ENCODE measurements around the gene IYD. TPM values are rescaled to one million over a fixed set of nuclear protein-coding genes. Genes with fewer than 3 reads are reported as not detected.

IYD gene
- total and polyA plus RNA-seq, 9 of the 15 experiments (the other 6 are each of a cell fraction or from before 2014, with no cell fraction given) = not detected

DNA sequence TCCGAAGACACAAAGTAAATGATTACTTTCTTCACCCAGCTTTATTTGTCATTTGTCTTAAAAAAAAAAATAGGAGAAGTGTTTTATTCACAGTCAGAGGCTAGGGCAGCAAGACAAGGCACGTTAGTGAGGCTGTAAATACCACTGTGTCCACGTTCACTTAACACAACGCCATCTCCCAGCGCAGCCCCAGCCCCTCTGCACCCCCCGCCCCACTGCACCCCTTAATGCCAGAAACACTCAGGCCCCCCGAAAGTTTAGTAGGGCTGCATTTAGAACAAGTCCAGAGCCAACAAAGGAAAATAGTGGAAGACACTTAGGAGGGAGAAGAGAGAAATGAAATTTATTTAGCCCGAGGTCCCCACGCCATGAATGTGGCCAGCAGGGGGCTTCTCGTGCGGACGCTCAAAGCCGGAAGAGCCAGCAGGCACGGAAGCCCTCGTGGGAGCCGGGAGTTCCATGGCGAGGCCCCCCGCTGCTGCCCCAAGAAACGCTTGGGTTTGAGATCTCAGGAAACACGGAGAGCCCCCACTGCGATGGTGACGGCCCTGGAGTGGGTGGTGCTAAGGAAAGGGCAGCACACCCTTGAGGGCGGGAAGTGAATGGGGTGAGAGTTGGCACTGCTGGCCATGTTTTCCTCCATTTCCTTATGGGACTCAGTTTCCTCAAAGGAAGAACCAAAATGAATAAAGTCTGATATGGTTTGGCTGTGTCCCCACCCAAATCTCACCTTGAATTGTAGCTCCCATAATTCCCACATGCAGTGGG is 50.2 kb downstream of the IYD start (continued):
- TF ChIP-seq, protein P1, sequence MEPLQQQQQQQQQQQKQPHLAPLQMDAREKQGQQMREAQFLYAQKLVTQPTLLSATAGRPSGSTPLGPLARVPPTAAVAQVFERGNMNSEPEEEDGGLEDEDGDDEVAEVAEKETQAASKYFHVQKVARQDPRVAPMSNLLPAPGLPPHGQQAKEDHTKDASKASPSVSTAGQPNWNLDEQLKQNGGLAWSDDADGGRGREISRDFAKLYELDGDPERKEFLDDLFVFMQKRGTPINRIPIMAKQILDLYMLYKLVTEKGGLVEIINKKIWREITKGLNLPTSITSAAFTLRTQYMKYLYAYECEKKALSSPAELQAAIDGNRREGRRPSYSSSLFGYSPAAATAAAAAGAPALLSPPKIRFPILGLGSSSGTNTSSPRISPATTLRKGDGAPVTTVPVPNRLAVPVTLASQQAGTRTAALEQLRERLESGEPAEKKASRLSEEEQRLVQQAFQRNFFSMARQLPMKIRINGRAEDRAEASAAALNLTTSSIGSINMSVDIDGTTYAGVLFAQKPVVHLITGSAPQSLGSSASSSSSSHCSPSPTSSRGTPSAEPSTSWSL (CRISPR knock-in tag; IDR thresholded peaks at IDR 0.05; ENCODE audit: borderline replicate concordance) = no peak
- TF ChIP-seq SMC3 (conservative IDR thresholded peaks at IDR 0.05; ENCODE audit: insufficient read depth, low read depth, low read length) (peak; percentile 46; the same call in 1 of the 2 replicates), ZNF764 (CRISPR knock-in tag; IDR thresholded peaks at IDR 0.05; ENCODE audit: low read depth) (no peak), CHCHD3 (CRISPR knock-in tag; IDR thresholded peaks at IDR 0.05) (no peak), SMAD4 (CRISPR knock-in tag; conservative IDR thresholded peaks at IDR 0.05) (peak; percentile 78), MXI1 (IDR thresholded peaks at IDR 0.05; ENCODE audit: low read depth, low read length) (no peak), KDM1A (IDR thresholded peaks at IDR 0.05) (no peak), PHF20 (IDR thresholded peaks at IDR 0.05; ENCODE audit: partially characterized antibody) (peak; percentile 44), TEAD2 (tag; IDR thresholded peaks at IDR 0.05) (no peak), RNF2 (IDR thresholded peaks at IDR 0.05) (peak; percentile 62; the same call in 1 of the 2 replicates), MAZ (CRISPR knock-in tag; conservative IDR thresholded peaks at IDR 0.05 in 1 of 2, IDR thresholded peaks at IDR 0.05 in 1 of 2) (no peak; a peak in 1 of 4 replicates), ELF2 (CRISPR knock-in tag; IDR thresholded peaks at IDR 0.05) (peak; percentile 82), HNRNPK (IDR thresholded peaks at IDR 0.05; ENCODE audit: low read depth, low read length, poor library complexity, severe bottlenecking) (no peak), GATAD2B (IDR thresholded peaks at IDR 0.05; ENCODE audit: borderline replicate concordance) (no peak), YY1 (IDR thresholded peaks at IDR 0.05; ENCODE audit: borderline replicate concordance in 1 of 3, control insufficient read depth in 1 of 3, extremely low read depth in 1 of 3, insufficient read depth in 3 of 3, insufficient read length in 1 of 3, insufficient replicate concordance in 2 of 3, low read depth in 1 of 3, low read length in 2 of 3) (peak in 1 of 3 experiments; percentile 37), ZNF766 (CRISPR knock-in tag; conservative IDR thresholded peaks at IDR 0.05) (no peak)
- TF ChIP-seq, protein P2, sequence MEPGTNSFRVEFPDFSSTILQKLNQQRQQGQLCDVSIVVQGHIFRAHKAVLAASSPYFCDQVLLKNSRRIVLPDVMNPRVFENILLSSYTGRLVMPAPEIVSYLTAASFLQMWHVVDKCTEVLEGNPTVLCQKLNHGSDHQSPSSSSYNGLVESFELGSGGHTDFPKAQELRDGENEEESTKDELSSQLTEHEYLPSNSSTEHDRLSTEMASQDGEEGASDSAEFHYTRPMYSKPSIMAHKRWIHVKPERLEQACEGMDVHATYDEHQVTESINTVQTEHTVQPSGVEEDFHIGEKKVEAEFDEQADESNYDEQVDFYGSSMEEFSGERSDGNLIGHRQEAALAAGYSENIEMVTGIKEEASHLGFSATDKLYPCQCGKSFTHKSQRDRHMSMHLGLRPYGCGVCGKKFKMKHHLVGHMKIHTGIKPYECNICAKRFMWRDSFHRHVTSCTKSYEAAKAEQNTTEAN (CRISPR knock-in tag; IDR thresholded peaks at IDR 0.05) = no peak
- TF ChIP-seq, protein P3, sequence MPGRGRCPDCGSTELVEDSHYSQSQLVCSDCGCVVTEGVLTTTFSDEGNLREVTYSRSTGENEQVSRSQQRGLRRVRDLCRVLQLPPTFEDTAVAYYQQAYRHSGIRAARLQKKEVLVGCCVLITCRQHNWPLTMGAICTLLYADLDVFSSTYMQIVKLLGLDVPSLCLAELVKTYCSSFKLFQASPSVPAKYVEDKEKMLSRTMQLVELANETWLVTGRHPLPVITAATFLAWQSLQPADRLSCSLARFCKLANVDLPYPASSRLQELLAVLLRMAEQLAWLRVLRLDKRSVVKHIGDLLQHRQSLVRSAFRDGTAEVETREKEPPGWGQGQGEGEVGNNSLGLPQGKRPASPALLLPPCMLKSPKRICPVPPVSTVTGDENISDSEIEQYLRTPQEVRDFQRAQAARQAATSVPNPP (IDR thresholded peaks at IDR 0.05; ENCODE audit: borderline replicate concordance, insufficient read depth, insufficient read length) = no peak
- TF ChIP-seq, protein P4, sequence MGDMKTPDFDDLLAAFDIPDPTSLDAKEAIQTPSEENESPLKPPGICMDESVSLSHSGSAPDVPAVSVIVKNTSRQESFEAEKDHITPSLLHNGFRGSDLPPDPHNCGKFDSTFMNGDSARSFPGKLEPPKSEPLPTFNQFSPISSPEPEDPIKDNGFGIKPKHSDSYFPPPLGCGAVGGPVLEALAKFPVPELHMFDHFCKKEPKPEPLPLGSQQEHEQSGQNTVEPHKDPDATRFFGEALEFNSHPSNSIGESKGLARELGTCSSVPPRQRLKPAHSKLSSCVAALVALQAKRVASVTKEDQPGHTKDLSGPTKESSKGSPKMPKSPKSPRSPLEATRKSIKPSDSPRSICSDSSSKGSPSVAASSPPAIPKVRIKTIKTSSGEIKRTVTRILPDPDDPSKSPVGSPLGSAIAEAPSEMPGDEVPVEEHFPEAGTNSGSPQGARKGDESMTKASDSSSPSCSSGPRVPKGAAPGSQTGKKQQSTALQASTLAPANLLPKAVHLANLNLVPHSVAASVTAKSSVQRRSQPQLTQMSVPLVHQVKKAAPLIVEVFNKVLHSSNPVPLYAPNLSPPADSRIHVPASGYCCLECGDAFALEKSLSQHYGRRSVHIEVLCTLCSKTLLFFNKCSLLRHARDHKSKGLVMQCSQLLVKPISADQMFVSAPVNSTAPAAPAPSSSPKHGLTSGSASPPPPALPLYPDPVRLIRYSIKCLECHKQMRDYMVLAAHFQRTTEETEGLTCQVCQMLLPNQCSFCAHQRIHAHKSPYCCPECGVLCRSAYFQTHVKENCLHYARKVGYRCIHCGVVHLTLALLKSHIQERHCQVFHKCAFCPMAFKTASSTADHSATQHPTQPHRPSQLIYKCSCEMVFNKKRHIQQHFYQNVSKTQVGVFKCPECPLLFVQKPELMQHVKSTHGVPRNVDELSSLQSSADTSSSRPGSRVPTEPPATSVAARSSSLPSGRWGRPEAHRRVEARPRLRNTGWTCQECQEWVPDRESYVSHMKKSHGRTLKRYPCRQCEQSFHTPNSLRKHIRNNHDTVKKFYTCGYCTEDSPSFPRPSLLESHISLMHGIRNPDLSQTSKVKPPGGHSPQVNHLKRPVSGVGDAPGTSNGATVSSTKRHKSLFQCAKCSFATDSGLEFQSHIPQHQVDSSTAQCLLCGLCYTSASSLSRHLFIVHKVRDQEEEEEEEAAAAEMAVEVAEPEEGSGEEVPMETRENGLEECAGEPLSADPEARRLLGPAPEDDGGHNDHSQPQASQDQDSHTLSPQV (IDR thresholded peaks at IDR 0.05) = peak; percentile 64

All from K562 (cell line).